Astrocyte (in vitro differentiated cells and primary cell): ENCODE measurements around the gene BABAM1.

Source experiments
- EZH2 ChIP-seq: IDR thresholded peaks from 2 replicates; pipeline ENCODE4 v1.6.1; 2012; ENCODE audit warnings: mild to moderate bottlenecking, low read length, inconsistent platforms; ENCODE audit not compliant: insufficient read depth
- TF ChIP-seq, protein P1 (sequence below): IDR thresholded peaks from 2 replicates; pipeline ENCODE4 v1.5.1; 2011; ENCODE audit warnings: low read depth, mild to moderate bottlenecking, inconsistent platforms, low read length, moderate library complexity; ENCODE audit not compliant: insufficient read depth

DNA sequence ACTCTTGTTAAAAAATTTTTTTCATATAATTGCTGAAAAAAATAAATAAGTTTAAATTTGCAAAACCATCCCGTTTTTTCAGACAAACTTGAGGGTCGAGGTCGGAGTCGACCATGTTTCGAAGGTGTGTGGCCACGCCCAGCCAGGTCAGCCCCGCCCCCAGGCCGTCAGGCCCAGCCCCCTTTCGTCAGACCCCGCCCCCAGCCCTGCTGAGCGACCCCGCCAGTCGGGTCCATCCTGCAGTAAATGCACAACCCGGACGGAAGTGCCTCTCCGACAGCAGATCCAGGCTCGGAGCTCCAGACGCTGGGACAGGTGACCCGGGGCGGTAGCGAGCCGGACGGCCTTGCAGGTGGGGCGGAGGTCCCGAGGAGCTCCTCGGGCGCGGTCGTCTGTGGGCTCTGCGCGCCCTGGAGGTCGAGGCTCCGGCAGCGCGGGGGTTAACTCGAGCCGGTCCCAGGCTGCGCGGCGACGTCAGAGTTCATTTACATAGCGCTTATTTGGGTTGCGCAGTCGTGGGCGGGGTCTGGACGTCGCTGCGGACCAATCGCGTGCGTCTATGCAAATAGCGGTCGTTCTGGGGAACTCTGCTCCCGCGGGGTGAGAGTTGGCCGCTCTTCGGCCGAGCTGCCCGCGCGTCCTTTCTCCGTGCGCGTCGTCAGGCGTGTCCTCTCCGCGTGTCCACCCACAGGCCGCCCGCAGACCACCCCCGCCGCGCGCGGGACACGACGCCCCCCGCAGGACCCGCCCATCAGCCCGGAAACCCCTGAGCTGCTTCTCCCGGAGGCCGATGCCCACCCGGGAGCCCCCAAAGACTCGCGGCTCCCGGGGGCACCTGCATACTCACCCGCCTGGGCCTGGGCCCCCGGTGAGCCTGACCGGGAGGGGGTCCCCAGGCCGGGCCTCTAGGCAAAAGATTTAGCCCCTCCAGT is 41.0 kb upstream of the BABAM1 start, which contains the start of gene OCEL1:
- TF ChIP-seq, protein P1, sequence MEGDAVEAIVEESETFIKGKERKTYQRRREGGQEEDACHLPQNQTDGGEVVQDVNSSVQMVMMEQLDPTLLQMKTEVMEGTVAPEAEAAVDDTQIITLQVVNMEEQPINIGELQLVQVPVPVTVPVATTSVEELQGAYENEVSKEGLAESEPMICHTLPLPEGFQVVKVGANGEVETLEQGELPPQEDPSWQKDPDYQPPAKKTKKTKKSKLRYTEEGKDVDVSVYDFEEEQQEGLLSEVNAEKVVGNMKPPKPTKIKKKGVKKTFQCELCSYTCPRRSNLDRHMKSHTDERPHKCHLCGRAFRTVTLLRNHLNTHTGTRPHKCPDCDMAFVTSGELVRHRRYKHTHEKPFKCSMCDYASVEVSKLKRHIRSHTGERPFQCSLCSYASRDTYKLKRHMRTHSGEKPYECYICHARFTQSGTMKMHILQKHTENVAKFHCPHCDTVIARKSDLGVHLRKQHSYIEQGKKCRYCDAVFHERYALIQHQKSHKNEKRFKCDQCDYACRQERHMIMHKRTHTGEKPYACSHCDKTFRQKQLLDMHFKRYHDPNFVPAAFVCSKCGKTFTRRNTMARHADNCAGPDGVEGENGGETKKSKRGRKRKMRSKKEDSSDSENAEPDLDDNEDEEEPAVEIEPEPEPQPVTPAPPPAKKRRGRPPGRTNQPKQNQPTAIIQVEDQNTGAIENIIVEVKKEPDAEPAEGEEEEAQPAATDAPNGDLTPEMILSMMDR = no peak
- no peak for TF ChIP-seq EZH2
